ENCODE results near the gene CLEC4M.
A peak's percentile ranks its signal among the peaks of the same experiment; 100 is the strongest.

Gene CLEC4M

GRCh38 chr19:7762719-7763293, at the start of gene CLEC4M:
Gene CLEC4M (plus strand): TSS chr19:7763243. CDS start chr19:7763267, 24 bp downstream.
- DNase-seq (ENCODE audit: low read depth in 1 of 2, low spot score in 1 of 2): no peak

- DNase-seq (ENCODE audit: low read depth in 1 of 2, low spot score in 1 of 2): no peak
Measured at GRCh38 chr19:7715671-7716070, 47.4 kb upstream of the CLEC4M start.

- no peak for DNase-seq (ENCODE audit: low read depth in 1 of 2, low spot score in 1 of 2)
Measured at GRCh38 chr19:7716762-7717161, 46.3 kb upstream of the CLEC4M start.

GRCh38 chr19:7718668-7719067, 44.4 kb upstream of the CLEC4M start:
- DNase-seq (ENCODE audit: low read depth in 1 of 2, low spot score in 1 of 2): no peak

- no peak for DNase-seq (ENCODE audit: low read depth in 1 of 2, low spot score in 1 of 2)
Measured at GRCh38 chr19:7720351-7720750, 42.7 kb upstream of the CLEC4M start.

- DNase-seq (ENCODE audit: low read depth in 1 of 2, low spot score in 1 of 2): no peak
Measured at GRCh38 chr19:7722231-7722651, 40.8 kb upstream of the CLEC4M start.

GRCh38 chr19:7725791-7726190, 37.3 kb upstream of the CLEC4M start:
- no peak for DNase-seq (ENCODE audit: low read depth in 1 of 2, low spot score in 1 of 2)

GRCh38 chr19:7729211-7729610, 33.8 kb upstream of the CLEC4M start:
- no peak for DNase-seq (ENCODE audit: low read depth in 1 of 2, low spot score in 1 of 2)

- no peak for DNase-seq (ENCODE audit: low read depth in 1 of 2, low spot score in 1 of 2)
Measured at GRCh38 chr19:7729831-7730285, 33.2 kb upstream of the CLEC4M start.

- DNase-seq (ENCODE audit: low read depth in 1 of 2, low spot score in 1 of 2): no peak
Measured at GRCh38 chr19:7730286-7731217, 32.5 kb upstream of the CLEC4M start.

- no peak for DNase-seq (ENCODE audit: low read depth in 1 of 2, low spot score in 1 of 2)
Measured at GRCh38 chr19:7731218-7731595, 31.8 kb upstream of the CLEC4M start.

- DNase-seq (ENCODE audit: low read depth in 1 of 2, low spot score in 1 of 2): no peak
Measured at GRCh38 chr19:7731615-7732014, 31.4 kb upstream of the CLEC4M start.

GRCh38 chr19:7732045-7732444, 31.0 kb upstream of the CLEC4M start, which contains the start of gene CLEC4G:
Gene CLEC4G (minus strand): TSS chr19:7732110. CDS start chr19:7732102, 8 bp downstream.
- no peak for DNase-seq (ENCODE audit: low read depth in 1 of 2, low spot score in 1 of 2)

GRCh38 chr19:7733376-7733775, 29.7 kb upstream of the CLEC4M start:
- DNase-seq (ENCODE audit: low read depth in 1 of 2, low spot score in 1 of 2): no peak

- no peak for DNase-seq (ENCODE audit: low read depth in 1 of 2, low spot score in 1 of 2)
Measured at GRCh38 chr19:7734220-7735203, 28.5 kb upstream of the CLEC4M start.

- no peak for DNase-seq (ENCODE audit: low read depth in 1 of 2, low spot score in 1 of 2)
Measured at GRCh38 chr19:7736148-7736547, 26.9 kb upstream of the CLEC4M start.

GRCh38 chr19:7737215-7737614, 25.8 kb upstream of the CLEC4M start:
- DNase-seq (ENCODE audit: low read depth in 1 of 2, low spot score in 1 of 2): no peak

- DNase-seq (ENCODE audit: low read depth in 1 of 2, low spot score in 1 of 2): peak in 1 of 2 donors; percentile 43
Measured at GRCh38 chr19:7738023-7738422, 25.0 kb upstream of the CLEC4M start.

- DNase-seq (ENCODE audit: low read depth in 1 of 2, low spot score in 1 of 2): no peak
Measured at GRCh38 chr19:7739211-7739755, 23.8 kb upstream of the CLEC4M start.

- no peak for DNase-seq (ENCODE audit: low read depth in 1 of 2, low spot score in 1 of 2)
Measured at GRCh38 chr19:7739801-7740681, 23.0 kb upstream of the CLEC4M start.
